Mesodermal cell (in vitro differentiated cells): ENCODE data around the gene SDK2.
"Not testable (repeated sequence)": the region's sequence is repeated elsewhere in the genome, so short reads cannot be mapped to it uniquely, and the experiment has no call there.

Experiments used
- H3K27ac ChIP-seq: 2 replicates; pipeline ENCODE4 v1.7.0; 2013; ENCODE audit warnings: mild to moderate bottlenecking, low read depth, low read length, moderate library complexity; ENCODE audit not compliant: severe bottlenecking
- H3K36me3 ChIP-seq: 2 replicates; pipeline ENCODE4 v1.7.1; 2013; ENCODE audit warnings: mild to moderate bottlenecking, low read length, moderate library complexity; ENCODE audit not compliant: control insufficient read depth, insufficient read depth
- H3K4me1 ChIP-seq: one replicate; pipeline ENCODE4 v1.7.1; 2013; ENCODE audit warnings: mild to moderate bottlenecking, low read length; ENCODE audit not compliant: insufficient read depth, control insufficient read depth, poor library complexity, severe bottlenecking
- H3K4me3 ChIP-seq: 2 replicates; pipeline ENCODE4 v1.7.0; 2013; ENCODE audit warnings: low read length, control low read depth, mild to moderate bottlenecking; ENCODE audit not compliant: insufficient read depth, poor library complexity, severe bottlenecking; ENCODE audit errors: extremely low read depth
- H3K9me3 ChIP-seq: 2 replicates; pipeline ENCODE4 v1.7.1; 2013; ENCODE audit warnings: mild to moderate bottlenecking, low read length, moderate library complexity; ENCODE audit not compliant: control insufficient read depth
- WGBS, 2 experiments: methylation state at CpG; one replicate each; pipeline ENCODE4 v1.1.5; 2013; ENCODE audit warnings: missing lambda C conversion rate in 2 of 2; ENCODE audit not compliant: insufficient coverage in 2 of 2; 5-methylcytosine and 5-hydroxymethylcytosine counted together

The SDK2 gene

DNA sequence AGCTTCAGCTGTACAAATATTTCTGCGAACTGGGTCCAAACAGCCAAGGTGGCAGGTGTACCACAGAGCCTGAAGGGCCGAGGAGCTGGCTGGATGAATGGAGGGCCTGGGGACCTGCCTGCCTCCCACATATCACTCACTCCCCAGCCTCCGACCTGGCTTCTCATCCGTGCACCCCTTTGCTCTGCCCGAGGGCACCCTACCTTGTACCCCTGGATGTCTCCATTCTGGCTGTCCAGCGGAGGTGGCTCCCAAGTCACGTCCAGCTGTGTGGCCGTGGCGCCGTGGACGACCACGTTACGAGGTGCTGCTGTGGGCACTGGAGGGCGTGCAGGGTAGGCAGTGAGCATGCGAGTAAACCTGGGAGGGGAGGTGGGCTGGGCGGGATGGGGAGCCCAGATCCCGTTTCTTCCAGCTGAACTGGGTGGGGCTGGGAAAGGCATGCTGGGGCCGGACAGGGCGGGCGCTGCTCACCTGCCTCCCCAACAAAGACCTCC lies 265.2 kb downstream of the SDK2 start:
- Histone ChIP-seq H3K4me3 (no peak overlapping the region), H3K9me3 (no peaks in the 10 kb centered on the region), H3K4me1 (no peaks in the 10 kb centered on the region), H3K36me3 (peaks cover 9% of the 10 kb centered on the region), H3K27ac (no peak overlapping the region)
- WGBS, 2 experiments = 95 to 97% methylated on average over 13 to 15 of the region's 20 CpGs

DNA sequence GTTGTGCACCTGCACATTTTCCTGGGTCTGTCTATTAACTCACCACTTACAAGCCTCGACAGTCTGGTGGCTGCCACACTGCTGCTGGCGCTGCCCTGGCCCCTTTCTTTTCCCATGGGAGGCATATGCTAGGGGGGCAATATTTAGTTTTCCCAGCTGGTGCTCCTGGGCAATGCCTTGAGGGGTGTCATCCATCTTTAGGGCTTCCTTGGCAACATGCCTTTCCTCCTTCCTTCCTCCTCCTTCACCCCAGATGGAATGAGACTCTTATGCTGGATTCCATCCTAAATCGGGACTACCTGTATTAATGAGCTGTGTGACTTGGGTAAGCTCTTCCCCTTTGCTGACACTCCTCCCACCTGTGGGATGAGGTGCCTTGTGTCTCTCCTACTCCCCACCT lies 267.6 kb downstream of the SDK2 start:
- Histone ChIP-seq H3K36me3 (no peaks in the 10 kb centered on the region), H3K4me1 (no peaks in the 10 kb centered on the region), H3K4me3 (no peak overlapping the region), H3K27ac (no peak overlapping the region), H3K9me3 (no peaks in the 10 kb centered on the region)
- whole genome bisulfite sequencing, 2 experiments = 100% methylated on average over 2 of the region's 3 CpGs; no CpG with 5 or more reads in 1 of the 2 experiments

DNA sequence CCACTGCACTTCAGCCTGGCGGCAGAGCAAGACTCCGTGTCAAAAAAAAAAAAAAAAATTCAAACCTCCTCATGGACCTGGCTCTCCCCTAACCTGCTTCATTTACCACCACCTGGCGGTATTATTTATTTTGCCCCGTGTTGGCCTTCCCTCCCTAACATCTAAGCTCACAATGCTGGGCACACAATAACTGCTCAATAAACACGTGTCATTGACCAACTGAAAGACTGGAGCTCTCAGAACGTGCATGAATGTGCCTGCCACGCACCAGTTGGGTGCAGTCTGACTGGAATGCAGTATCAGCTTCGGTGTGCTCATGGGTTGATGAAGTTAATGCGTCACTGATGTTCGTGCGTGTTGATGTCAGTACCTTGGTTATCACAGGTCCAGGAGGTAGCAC lies 268.1 kb downstream of the SDK2 start:
- Histone ChIP-seq H3K27ac (no peak overlapping the region), H3K4me1 (no peaks in the 10 kb centered on the region), H3K4me3 (no peak overlapping the region), H3K9me3 (no peaks in the 10 kb centered on the region), H3K36me3 (no peaks in the 10 kb centered on the region)
- 90 to 92% methylated on average over 11 of the region's 11 CpGs for WGBS, 2 experiments

DNA sequence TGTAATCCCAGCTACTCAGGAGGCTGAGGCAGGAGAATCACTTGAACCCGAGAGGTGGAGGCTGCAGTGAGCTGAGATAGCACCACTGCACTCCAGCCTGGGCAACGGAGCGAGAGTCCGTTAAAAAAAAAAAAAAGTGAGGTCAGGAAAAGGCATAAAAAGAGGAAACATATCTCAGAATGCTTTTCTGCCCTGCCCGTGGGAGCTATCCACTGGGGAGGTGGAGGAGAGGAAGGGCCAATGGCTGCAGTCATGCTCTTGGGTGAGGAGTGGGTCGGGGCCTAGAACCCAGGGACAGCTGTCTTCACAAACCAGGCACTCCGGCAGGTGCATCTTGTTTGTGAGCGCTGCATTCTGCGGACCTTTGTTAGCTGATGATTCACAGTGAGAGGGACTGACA lies 272.4 kb downstream of the SDK2 start:
- Histone ChIP-seq H3K36me3 (no peaks in the 10 kb centered on the region), H3K4me1 (no peaks in the 10 kb centered on the region), H3K9me3 (no peaks in the 10 kb centered on the region), H3K4me3 (no peak overlapping the region), H3K27ac (no peak overlapping the region)
- WGBS, 2 experiments = 89 to 91% methylated on average over 9 of the region's 9 CpGs

DNA sequence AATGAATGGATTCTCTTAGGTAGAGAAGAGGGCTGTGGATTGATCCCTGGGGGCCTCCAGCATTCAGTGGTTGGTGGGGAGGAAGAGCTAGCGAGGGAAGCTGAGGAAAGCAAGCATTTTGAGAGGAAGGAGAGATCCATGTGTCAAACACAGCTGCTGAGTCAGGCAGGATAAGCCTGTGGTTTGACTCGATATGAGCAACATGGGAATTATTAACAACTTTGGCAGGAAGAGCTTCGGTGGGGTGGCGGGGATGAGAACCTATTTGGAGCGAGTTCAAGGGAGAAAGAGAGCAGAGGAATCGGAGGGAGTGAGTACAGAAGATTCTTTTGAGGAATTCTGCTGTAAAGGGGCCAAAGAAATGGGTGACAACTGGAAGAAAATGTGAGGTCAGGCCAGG lies 273.0 kb downstream of the SDK2 start:
- no peak overlapping the region for H3K4me3 ChIP-seq
- no peaks in the 10 kb centered on the region for H3K9me3 ChIP-seq
- WGBS, 2 experiments = 88 to 91% methylated on average over 6 of the region's 6 CpGs
- H3K36me3 ChIP-seq = no peaks in the 10 kb centered on the region
- H3K27ac ChIP-seq = no peak overlapping the region
- no peaks in the 10 kb centered on the region for H3K4me1 ChIP-seq

DNA sequence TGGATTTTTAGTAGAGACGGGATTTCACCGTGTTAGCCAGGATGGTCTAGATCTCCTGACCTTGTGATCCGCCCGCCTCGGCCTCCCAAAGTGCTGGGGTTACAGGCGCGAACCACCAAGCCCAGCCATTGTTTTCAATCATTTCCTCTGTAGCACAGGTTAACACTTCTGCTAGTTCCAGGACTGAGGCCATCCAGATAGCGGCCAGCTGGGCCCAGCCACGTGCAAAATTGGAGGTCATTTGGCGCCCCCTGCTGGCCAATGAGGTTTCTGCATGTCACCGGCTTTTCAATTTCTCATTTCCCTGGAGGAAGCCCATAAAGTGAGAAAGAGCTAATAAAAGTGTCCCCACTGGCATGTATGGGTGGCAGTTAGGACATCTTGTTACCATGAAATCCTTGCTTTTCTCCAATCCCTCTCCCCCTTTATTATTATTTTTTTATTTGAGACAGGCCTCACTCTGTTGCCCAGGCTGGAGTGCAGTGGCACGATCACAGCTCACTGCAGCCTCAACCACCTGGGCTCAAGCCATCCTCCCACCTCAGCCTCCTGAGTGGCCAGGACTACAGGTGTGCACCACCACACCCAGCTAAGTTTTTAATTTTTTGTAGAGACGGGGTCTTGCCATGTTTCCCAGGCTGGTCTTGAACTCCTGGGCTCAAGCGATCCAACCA lies 274.3 kb downstream of the SDK2 start:
- not testable (repeated sequence) for H3K9me3 ChIP-seq, H3K4me3 ChIP-seq, H3K36me3 ChIP-seq, H3K4me1 ChIP-seq, H3K27ac ChIP-seq
- 41 to 51% methylated on average over 13 to 14 of the region's 14 CpGs for WGBS, 2 experiments

DNA sequence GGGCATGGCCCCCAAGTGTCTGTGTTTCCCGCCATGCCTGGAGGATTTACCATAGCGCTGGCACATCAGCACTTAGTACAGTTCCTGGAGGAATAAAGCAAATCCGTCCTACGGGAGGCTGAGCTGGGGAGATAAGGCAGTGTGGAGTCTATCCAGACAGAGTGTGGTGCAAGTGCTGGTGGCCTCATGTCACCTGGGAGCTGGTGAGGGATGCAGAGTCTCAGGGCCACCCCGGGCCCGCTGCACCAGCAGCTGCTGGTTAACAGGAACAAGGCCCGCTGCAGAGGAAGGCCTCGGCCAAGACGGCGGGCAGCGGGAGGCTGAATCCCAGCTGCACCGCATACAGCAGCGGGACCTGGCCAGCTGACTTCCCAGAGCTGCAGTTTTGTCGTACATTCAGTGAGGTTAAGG lies 275.1 kb downstream of the SDK2 start:
- 88 to 92% methylated on average over 14 of the region's 14 CpGs for WGBS, 2 experiments
- no peak overlapping the region for H3K27ac ChIP-seq
- H3K4me1 ChIP-seq = peaks cover 3% of the 10 kb centered on the region
- no peak overlapping the region for H3K4me3 ChIP-seq
- H3K36me3 ChIP-seq = no peaks in the 10 kb centered on the region
- H3K9me3 ChIP-seq = no peaks in the 10 kb centered on the region

- H3K27ac ChIP-seq = no peak overlapping the region
- no peak overlapping the region for H3K4me3 ChIP-seq
- 95 to 98% methylated on average over 15 to 16 of the region's 18 CpGs for WGBS, 2 experiments
- H3K36me3 ChIP-seq = no peaks in the 10 kb centered on the region
- peaks cover 3% of the 10 kb centered on the region for H3K4me1 ChIP-seq
- no peaks in the 10 kb centered on the region for H3K9me3 ChIP-seq
These were observed 276.1 kb downstream of the SDK2 start for GRCh38 chr17:73368085-73368631.

GRCh38 chr17:73365906-73366623 lies 278.2 kb downstream of the SDK2 start:
- H3K9me3 ChIP-seq = no peaks in the 10 kb centered on the region
- no peak overlapping the region for H3K4me3 ChIP-seq
- H3K4me1 ChIP-seq = peaks cover 11% of the 10 kb centered on the region
- WGBS, 2 experiments = 75 to 79% methylated on average over 19 of the region's 23 CpGs
- H3K36me3 ChIP-seq = no peaks in the 10 kb centered on the region
- H3K27ac ChIP-seq = no peak overlapping the region

DNA sequence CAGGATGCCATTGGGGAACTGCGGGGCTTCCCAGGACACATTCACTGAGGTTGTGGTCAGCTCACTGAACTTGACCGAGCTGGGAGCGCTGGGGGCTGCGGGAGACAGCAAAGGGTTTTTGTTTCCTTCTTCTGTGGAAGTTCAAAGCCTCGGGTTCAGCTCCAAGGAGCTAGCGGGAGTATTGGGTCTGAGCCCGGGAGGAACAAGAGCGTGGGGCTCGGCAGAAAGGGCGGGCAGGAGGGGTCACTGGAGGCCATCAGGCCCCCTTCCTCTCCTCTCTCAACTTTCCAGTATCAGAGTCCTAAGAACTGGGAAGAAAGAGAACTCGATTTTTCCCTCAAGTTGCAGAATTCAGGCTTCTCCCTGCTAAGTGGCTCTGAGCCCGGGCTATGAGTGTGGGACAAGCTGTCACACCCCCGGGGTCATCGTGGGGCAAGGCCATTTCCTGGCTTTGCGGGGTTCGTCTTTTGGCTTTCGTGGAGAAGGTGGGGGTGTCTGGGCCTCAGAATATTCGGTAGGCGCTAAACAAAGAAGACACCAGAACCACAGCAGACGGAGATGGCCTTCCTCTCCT lies 278.9 kb downstream of the SDK2 start:
- WGBS, 2 experiments = 86 to 88% methylated on average over 19 to 20 of the region's 20 CpGs
- Histone ChIP-seq H3K27ac (no peak overlapping the region), H3K36me3 (no peaks in the 10 kb centered on the region), H3K4me1 (peaks cover 17% of the 10 kb centered on the region), H3K9me3 (no peaks in the 10 kb centered on the region), H3K4me3 (no peak overlapping the region)
